ENCODE data around the gene CDK5. TPM values are rescaled to one million over a fixed set of nuclear protein-coding genes. Genes with fewer than 3 reads are reported as not detected.

Gene CDK5
- total RNA-seq, 1 donor from 2014 or later = 17.5 TPM

DNA sequence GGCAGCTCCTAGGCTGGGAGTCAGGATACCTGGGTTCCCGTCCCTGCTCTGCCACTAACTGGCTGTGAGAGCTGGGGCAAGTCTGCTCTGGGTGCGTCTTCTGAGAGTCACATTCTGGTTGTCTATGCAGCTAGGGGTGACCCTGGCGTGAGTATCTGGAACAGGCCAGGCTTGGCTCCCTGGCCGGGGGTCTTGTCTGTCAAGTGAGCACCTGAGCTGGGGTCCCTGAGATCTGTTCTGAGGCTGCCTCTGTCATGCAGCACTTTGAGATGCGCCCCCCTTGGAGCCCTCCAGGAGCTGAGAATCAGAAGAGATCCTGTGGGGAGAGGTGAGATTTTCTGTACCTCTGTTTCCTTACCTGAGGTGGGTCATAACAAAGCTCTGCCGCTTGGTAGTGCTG, 36.1 kb upstream of the CDK5 start:
- Mint-ChIP-seq H3K27ac (no peak overlapping the region), H3K4me1 (peaks cover 12% of the 10 kb centered on the region), H3K9me3 (no peaks in the 10 kb centered on the region), H3K4me3 (no peak overlapping the region), H3K27me3 (ENCODE audit: low read depth) (no peaks in the 10 kb centered on the region), H3K36me3 (peaks cover 6% of the 10 kb centered on the region)
- TF ChIP-seq, protein P1, sequence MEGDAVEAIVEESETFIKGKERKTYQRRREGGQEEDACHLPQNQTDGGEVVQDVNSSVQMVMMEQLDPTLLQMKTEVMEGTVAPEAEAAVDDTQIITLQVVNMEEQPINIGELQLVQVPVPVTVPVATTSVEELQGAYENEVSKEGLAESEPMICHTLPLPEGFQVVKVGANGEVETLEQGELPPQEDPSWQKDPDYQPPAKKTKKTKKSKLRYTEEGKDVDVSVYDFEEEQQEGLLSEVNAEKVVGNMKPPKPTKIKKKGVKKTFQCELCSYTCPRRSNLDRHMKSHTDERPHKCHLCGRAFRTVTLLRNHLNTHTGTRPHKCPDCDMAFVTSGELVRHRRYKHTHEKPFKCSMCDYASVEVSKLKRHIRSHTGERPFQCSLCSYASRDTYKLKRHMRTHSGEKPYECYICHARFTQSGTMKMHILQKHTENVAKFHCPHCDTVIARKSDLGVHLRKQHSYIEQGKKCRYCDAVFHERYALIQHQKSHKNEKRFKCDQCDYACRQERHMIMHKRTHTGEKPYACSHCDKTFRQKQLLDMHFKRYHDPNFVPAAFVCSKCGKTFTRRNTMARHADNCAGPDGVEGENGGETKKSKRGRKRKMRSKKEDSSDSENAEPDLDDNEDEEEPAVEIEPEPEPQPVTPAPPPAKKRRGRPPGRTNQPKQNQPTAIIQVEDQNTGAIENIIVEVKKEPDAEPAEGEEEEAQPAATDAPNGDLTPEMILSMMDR (IDR thresholded peaks at IDR 0.05; ENCODE audit: unreplicated experiment) = no peak
- DNase-seq (ENCODE audit: low spot score in 2 of 2, unreplicated experiment in 2 of 2) = no peak

DNA sequence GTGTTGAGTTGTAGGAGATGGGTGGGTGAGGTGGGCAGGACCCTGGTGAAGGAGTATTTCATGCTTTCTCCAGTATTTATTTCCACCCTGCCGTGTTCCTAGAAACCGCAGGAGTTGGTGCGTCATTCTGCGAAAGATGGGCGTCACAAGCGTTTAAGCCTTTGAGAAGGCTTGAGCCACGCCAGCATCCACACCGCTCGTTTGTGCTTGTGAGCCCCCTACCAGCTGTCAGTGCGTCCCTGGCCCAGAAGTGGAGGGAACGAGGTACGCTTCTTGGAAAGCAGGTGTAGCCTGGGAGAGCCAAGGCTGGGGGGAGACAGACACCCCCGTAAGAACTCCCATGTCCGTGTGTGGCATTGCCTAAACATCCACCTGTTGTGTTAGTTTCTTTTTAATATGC, 34.3 kb upstream of the CDK5 start:
- no peaks in the 10 kb centered on the region for H3K9me3 Mint-ChIP-seq
- H3K4me3 Mint-ChIP-seq = no peak overlapping the region
- TF ChIP-seq, protein P1 (IDR thresholded peaks at IDR 0.05; ENCODE audit: unreplicated experiment) = no peak
- H3K27ac Mint-ChIP-seq = no peak overlapping the region
- peaks cover 21% of the 10 kb centered on the region for H3K4me1 Mint-ChIP-seq
- H3K36me3 Mint-ChIP-seq = peaks cover 3% of the 10 kb centered on the region
- no peaks in the 10 kb centered on the region for H3K27me3 Mint-ChIP-seq (ENCODE audit: low read depth)
- DNase-seq (ENCODE audit: low spot score in 2 of 2, unreplicated experiment in 2 of 2) = no peak

DNA sequence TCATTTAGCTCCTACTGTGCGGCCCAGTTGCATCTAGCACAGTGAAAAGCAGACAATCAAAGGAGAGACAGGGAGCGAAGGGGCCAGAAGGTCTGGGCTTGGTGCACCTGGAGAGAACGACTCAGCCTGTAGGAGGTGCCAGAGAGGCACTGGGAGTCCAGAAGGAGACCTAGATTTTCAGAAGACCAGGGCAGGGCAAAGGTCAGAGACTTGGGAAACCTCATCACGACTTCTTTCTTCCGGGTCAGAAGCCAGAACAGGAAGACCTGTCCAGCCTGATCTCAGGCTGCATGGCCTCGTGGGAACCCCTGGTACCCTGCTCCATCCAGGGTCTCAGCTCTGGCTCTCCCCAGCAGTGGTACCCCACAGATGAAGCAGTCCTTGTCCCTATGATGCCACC, 33.7 kb upstream of the CDK5 start:
- Mint-ChIP-seq H3K4me1 (peaks cover 21% of the 10 kb centered on the region), H3K27ac (no peak overlapping the region), H3K36me3 (peaks cover 3% of the 10 kb centered on the region), H3K27me3 (ENCODE audit: low read depth) (no peaks in the 10 kb centered on the region), H3K4me3 (no peak overlapping the region), H3K9me3 (no peaks in the 10 kb centered on the region)
- DNase-seq (ENCODE audit: low spot score in 2 of 2, unreplicated experiment in 2 of 2) = no peak
- TF ChIP-seq, protein P1 (IDR thresholded peaks at IDR 0.05; ENCODE audit: unreplicated experiment) = no peak

DNA sequence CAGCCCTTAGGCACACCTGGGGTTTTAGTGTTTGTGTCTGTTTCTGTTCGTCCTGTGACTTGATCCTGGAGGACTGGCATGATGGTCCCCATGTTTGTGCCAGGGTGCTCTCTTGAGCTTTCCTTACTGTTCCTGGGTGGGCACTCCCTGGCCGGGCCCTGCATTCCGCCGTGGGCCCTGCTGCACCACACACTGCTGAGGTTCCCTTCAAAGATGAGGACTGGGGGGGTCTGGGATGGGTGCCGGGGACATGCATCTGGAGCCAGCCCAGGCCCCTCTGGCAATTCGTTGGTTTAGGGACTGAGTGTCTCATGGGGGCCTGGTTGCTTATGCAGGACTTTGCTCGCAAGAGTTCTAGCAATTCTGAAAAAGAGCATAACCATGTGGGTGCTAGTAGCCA, 33.3 kb upstream of the CDK5 start:
- DNase-seq (ENCODE audit: low spot score in 2 of 2, unreplicated experiment in 2 of 2) = no peak
- H3K36me3 Mint-ChIP-seq = peaks cover 2% of the 10 kb centered on the region
- no peak overlapping the region for H3K4me3 Mint-ChIP-seq

DNA sequence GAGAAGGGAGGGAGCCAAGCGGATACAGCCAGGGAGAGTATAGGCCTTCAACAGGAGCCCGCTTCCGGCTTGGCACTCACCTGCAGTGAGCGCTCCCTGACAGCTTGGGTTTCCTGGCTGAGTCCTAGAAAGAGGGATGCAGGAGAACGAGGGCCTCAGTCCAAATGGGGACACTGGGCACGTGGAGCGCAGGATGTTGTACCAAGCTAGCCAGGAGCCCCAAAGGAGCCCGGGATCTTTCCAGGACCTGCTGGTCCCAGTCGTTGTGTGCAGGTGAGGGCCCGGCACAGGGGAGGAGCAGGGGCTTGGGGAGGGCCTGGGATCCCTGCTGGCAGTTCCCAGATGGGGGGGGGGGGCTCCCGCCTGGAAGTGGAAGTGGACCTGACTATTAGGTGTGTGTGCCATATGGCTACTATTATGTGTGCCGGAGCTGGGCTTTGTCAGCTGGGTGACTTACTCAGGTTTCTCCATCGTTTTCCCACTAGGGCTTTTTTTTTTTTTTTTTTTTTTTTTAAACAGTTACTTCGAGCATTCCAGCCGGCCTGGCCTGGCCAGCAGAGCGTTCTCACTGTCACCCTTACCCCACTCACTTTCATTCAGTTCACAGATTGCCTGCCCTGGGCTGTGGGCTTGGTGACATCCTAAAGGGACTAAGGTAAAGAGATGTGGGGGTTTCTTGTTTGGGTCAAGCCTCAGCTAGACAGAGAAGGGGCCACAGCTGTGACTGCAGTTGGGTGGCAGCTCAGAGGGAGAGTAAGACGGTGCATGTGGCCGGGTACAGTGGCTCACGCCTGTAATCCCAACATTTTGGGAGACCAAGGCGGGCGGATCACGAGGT, 32.4 kb upstream of the CDK5 start:
- peaks cover 29% of the 10 kb centered on the region for H3K4me1 Mint-ChIP-seq
- H3K36me3 Mint-ChIP-seq = peaks cover 2% of the 10 kb centered on the region
- H3K27me3 Mint-ChIP-seq (ENCODE audit: low read depth) = no peaks in the 10 kb centered on the region
- no peaks in the 10 kb centered on the region for H3K9me3 Mint-ChIP-seq
- DNase-seq (ENCODE audit: low spot score in 2 of 2, unreplicated experiment in 2 of 2) = no peak
- TF ChIP-seq, protein P1 (IDR thresholded peaks at IDR 0.05; ENCODE audit: unreplicated experiment) = no peak
- H3K27ac Mint-ChIP-seq = peak overlapping the region; percentile 83
- no peak overlapping the region for H3K4me3 Mint-ChIP-seq

More for the DNA sequence above, 33.3 kb upstream of the CDK5 start:
- Mint-ChIP-seq H3K27ac (no peak overlapping the region), H3K9me3 (no peaks in the 10 kb centered on the region), H3K27me3 (ENCODE audit: low read depth) (no peaks in the 10 kb centered on the region), H3K4me1 (peaks cover 21% of the 10 kb centered on the region)
- TF ChIP-seq, protein P1 (IDR thresholded peaks at IDR 0.05; ENCODE audit: unreplicated experiment) = no peak

Data from mesothelial cell of epicardium (in vitro differentiated cells).